GM18499 (cell line): ENCODE data around the gene PCYT1B.
"Not testable (repeated sequence)": the region's sequence is repeated elsewhere in the genome, so short reads cannot be mapped to it uniquely, and the experiment has no call there.

Source experiments
- ATAC-seq: cut with Tn5 transposase; IDR thresholded peaks from one replicate; pipeline ENCODE4 v1.9.1; 2021; ENCODE audit warnings: moderate number of reproducible peaks; ENCODE audit not compliant: insufficient read depth, unreplicated experiment

Gene PCYT1B

DNA sequence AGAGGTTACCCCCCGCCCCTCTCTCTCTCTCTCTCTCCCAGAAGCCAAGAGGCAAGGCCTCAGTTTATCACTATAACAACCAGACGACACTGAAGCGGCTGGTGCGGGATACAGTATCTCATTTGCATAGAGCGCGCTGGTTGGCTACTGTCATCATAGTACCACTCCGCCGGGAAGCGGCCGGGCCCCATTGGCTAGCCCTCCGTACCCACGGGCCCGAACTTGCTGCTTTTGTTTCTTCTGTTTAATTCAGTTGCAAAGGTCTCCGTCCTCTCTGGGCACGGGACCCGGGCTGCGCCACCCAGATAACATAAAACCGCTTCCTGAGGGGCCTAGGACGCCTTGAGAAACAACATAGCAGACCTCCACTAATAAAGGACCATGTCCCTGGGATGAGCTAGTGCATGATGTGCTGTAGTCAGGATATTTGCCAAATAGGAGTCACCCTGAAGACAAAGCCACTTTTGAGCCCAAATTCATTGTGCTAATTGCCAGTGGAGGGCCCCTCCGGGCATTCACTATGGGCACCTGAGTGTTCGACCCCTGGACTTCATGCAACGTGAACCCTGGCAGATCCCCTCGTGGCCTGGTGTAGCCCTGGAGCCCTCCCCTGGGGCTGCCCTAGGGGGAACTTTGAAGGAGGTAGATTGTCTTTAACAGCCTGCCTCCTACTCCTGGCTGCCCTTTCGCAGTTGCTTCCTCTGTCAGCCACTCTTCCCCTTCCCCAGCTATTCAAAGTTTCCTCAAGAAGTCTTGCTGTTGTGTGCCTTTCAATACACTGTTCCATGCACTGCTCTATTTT lies at the start of gene PCYT1B:
Gene PCYT1B, minus strand, starts transcription at position 91 of the 802 bp plus-strand sequence. CDS start 242 bp downstream, outside the sequence.
- no peak for ATAC-seq

DNA sequence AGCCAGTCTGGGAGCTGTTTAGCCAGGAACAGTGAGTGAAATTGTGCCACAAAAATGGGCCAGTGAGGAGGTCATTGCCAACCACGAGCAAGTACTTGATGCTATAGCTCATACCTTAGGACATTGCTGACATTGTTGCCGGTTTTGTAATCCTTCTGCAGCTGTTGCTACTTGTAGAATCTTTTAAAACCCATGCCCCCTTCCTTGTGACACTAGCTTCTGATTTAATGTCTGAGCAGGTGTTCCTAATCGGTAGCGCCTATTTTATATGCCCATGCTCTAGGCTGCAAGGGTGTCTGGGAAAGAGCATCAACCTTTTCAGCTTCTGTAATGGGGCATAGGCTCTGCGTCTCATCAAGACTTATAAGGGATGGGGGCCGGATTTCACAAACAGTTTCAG lies 49.1 kb upstream of the PCYT1B start:
- ATAC-seq: no peak

DNA sequence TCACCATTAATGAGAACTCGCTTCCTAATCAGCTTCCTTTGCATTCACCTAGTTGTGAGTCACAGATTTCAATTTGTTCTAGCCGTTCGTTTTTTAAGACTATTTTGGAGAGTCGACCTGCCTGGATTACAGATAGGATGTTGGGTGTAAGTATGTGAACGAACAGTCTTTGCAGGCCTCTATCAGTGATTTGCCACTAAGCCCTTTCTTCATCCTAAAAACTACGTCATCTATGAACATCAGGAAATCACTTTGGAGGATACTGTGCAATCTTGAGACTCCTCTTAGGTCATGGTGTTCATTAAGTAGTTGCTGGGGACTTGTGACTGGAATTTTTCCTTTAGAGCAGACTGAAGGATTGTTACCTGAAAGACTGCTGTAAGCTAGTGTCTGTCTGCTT lies 47.7 kb upstream of the PCYT1B start:
- no peak for ATAC-seq

DNA sequence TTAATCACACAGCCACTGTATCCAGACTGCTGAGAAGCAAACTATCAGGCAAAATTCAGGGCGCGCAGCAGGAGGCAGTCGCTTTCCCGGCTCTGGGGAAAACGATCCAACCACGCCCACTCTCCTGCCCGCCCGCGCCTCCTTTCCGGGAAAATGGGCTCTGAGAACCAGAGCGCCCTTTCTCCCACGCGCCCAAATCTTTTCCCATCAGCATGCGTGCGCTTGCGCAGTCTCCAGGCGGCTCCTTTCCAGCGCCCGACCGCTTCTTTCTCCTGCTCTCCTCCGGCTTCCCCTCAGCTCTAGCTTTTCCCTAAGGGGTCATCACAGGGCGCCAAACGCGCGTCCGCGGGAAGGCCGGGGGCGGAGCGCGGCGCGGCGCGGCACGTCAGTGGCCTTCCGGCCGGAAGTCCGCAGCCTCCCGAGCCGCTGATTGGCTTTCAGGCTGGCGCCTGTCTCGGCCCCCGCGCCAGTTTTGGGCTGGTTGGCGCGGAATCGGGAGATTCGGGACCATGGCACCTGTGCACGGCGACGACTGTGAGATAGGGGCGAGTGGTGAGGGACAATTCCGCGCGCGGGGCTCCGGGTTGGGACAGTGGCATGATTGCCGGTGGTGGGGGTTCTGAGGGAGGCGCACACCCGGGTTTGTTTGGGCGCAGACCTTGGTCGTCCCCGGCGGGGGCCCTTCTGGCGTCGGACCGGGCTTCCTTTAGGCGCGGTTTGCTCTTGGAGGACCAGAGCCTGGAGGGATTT lies 46.5 kb upstream of the PCYT1B start, which contains the start of gene POLA1:
Gene POLA1, plus strand, starts transcription at position 466 of the 750 bp plus-strand sequence. Its CDS starts 44 bp downstream, at position 510.
- peak; percentile 67 for ATAC-seq

DNA sequence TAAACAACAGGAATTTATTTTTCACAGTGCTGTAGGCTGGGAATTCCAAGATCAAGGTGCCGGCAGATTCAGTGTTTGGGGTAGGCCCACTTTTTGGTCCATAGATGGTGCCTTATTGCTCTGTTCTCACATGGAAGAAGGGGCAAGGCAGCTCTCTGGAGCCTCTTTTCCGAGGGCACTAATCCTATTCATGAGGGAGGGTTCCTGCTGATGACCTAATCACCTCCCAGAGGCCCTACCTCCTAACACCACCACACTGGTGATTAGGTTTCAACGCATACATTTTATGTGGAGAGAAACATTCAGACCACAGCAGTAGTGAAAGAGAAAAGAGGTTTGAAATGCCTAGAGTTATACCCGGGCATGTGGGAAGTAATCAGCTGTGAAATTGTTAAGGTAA lies 45.2 kb upstream of the PCYT1B start:
- no peak for ATAC-seq

DNA sequence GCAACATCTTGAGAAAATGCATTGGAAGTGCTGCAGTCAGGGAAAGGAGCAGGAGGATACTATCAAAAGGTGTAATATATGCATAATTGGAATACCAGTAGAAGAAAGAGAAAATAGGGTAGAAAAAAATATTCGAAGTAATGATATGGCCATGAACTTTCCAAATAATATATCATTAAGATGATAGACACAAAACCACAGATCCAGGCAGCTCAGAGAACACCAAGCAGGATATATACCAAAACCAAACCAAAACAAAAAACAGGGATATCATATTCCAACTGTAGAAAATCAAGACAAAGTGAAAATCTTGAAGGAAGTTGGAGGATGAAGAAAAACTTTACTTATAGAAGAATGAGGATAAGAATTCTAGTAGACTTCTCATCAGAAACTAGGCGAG lies 36.9 kb upstream of the PCYT1B start:
- ATAC-seq: no peak

DNA sequence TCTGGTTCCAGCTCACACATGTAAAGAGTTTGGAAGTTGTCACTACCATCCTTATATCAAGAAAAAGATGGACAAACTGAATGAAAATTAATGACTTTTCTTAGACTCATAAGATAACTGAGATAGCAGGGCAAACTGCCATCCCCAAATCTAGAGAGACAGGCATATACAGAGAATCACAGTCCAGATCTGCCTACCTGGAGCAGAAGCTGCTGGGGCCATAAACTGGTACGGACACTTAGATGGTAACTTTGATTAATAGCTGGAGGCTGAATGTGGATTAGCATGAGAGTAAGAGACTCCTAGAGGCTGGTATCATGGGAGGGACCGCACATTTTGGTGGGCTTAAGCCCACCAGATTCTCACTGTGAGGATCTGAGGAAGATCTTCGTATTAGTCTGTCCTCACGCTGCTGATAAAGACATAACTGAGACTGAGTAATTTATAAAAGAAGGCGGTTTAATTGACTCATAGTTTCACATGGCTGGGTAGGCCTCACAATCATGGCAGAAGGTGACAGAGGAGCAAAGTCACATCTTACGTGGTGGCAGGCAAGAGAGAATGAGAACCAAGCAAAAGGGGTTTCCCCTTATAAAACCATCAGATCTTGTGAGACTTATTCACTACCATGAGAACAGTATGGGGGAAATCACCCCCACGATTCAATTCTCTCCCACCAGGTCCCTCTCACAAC lies 35.7 kb upstream of the PCYT1B start:
- no peak for ATAC-seq

DNA sequence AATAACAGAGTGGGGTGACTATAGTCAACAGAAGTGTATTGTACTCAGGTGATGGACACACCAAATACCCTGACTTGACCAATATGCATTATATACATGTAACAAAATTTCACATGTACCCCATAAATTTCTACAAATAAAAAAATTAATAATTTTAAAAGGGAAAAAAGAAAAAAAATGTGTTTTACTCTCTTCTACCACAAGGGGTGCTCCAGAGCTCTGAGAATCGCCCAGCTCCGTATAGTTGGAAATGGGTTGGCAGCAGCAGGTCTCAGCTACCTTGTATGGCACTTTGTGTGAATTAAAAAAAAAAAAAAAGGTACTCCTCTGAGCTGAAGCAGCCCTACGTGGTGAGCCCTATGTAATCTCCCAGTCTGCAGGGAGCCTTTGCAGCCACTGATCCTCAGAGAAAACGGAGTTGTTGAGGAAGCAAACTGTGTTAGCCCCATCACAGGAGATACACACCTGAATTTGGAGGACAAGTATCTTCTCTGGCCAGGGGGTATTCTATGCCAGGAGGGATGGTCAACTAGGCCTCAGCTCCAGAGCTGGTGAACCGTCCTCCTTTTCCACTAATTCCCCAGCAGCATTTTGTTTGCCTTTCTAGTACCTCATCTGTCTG lies 29.4 kb upstream of the PCYT1B start:
- no peak for ATAC-seq

DNA sequence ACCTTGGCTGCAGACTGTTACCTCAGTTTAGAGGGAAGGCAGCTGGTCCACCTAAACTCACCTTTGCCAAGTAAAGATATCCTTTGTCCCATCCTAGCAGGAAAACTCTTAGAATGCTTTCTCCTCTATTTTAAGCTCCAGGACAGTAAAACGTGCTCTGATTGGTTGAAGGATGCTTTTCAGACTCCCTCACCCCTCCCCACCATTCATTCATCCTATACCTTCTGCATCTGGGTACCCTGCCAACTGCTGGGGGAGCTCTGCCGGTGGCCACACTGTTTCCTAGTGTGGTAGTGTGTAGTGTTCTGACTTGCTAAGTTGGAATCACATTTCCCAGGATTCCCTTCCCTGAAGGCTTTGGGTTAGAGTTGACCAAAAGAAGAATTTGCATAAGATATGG lies 26.3 kb upstream of the PCYT1B start:
- no peak for ATAC-seq

DNA sequence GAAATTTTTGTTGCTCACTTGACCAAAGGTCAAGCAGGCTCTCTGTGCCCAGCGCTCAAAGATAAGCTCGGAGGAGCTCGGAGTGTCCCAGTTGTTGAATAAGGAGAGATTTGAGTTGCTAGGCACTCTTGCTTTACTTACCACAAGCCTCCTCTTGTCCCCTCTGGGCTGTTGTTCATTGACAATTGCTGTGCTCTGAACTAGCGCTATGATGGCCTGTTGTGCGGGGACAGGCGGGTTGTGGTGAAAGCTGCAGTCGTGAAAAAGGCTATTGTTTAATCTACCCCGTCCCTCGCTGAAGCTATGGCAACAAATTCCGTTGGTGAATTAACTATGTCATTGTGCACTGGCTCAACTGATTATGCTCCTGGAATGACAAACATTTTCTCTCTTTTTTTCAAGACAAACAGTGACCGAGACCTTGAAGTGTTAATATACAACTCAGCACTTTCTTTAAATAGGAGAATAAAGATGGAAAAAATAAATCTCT lies 25.6 kb upstream of the PCYT1B start:
- ATAC-seq: no peak

DNA sequence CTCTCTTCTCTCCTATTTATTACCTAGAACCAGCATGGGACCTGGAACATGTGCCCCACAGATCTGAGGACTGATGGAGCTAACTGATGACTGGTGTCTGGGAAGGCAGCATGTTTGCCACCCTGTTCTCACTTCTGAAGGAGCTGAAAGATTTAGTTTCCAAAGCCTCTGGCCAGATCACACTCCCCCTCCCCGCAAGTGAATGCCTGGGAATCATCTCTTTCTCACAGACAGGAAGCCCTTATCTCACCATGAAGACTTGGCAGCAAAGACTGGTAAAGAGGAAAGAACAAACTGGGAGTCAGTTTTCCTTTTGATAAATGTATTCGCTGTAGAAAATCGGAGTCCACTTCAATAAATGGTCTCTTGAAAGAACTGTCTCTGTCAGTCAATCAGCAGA lies 21.0 kb upstream of the PCYT1B start:
- no peak for ATAC-seq

DNA sequence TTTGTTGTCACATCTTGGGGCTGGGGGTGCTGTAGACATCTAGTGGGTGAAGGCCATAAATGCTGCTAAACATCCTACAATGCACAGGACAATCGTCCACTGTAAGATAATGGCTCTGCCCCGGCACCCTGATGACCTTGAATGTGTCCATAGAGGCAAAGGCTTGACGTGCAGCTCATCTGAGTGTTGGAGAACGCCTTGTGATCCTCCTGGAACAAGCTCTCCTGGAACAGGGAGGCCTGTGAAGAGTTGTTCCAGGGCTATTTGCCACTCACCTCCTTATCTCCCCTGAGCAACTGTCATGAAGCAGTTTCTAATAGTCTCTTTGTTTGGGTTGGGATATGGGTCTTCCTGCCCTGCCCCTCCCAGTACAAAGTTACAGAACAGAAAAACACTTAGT lies 15.2 kb upstream of the PCYT1B start:
- no peak for ATAC-seq

DNA sequence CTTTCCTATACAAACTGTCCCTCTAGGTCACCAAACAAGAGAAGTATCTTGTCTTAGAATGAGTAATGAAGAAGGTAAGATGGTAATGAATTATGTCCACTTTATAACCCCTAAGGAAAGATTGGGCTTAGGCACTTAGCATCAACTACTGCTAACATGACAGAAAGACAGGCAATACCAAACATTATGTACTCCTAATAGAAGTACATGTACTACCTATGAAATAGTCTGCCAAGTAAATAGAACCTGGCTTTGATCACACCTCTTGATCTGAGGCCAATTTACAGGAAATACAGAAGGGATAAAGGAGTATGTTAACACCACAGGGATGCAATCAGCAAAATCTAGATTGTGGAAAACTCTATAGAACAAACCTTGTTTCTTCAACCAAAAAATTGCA lies 14.1 kb upstream of the PCYT1B start:
- ATAC-seq: no peak

DNA sequence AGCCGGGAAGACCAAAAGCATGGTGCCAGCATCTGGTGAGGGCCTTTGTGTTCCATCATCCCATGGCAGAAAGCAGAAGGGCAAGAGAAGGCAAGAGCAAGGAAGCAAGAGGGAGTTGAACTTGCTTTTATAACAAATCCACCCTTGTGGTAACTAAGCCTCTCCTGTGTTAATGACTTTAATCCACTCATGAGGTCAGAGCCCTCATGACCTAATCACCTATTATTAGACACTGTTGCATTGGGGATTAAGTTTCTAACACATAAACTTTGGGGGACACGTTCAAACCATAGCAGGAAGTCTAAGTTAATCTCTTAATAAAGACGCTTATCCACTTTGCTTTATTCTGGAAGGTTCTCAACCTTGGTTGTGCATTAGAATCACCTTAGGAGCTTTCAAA lies 12.5 kb upstream of the PCYT1B start:
- no peak for ATAC-seq

DNA sequence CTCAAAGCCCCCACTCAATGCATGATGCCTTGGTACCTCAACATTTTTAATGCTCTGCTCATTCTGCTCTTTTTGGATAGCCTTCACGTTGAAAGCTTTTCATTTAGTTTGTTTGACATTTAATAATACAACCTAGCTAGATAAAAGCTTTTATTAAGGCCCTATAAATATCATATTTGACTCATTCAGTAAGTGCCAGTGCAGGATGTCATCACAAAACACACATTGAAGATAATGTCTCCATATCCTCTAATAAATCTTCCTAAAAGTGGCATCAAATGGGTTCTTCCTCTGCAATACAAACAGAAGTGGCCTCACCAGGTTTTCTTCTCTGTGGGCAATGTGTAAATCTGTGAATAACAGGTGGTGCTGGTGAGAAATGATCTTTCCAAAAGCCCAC lies 12.0 kb upstream of the PCYT1B start:
- ATAC-seq: no peak

DNA sequence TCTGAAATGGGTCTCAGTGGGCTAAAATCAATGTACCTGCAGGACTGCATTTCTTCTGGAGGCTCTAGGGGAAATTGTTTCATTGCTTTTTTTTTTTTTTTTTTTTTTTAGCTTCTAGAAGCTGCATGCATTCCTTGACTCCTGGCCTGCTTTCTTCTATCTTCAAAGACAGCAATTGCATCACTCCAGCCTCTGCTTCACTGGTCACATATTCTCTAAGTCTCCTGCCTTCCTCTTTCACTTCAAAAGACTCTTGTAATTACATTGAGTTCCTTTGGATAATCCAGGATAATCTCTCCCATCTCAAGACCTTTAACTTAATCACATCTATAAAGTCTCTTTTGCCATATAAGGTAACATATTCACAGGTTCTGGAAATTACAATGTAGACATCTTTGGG lies 11.3 kb upstream of the PCYT1B start:
- no peak for ATAC-seq

DNA sequence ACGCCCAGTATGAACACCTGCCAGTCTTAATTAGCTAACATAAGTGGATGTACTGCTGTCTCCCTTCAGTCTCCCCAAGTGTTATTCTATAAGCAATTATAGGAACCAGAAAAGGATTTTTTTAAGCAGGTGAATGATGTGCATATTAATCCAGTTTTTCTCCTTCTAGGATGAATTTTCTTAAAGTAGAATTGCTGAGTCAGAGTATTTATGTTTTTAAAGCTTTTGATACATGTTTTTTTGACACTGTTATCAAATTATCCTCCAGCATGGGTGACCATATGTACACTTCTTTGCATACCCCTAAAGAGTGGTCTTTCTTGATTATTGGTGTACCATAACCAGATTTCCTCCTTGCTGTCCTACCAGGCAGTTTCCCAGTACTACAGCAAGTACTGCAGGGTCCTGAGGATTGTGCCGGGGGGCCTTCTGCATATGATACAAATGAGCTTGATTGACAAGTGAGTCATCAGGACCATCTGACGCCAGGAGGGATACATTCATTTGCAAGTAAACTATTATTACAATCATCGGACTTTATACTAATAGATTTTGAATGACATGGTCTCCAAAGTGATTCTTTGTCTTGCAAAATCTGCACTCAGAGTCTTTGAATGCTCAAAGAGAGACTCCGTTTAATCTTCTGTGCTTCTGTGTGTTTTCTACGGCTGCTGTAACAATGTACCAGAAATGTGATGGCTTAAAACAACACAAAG lies 10.7 kb upstream of the PCYT1B start:
- no peak for ATAC-seq

DNA sequence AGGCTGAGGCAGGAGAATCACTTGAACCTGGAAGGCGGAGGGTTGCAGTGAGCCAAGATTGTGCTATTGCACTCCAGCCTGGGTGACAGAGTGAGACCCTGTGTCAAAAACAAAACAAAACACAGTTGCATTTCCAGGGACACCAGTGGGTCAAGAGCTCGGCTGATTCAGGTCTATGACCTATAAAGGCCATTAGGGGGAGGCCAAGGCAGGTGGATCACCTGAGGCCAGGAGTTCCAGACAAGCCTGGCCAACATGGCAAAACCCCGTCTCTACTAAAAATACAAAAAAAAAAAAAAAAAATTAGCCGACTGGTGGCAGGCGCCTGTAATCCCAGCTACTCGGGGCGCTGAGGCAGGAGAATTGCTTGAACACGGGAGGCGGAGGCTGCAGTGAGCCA lies 8.5 kb upstream of the PCYT1B start:
- ATAC-seq: not testable (repeated sequence)

DNA sequence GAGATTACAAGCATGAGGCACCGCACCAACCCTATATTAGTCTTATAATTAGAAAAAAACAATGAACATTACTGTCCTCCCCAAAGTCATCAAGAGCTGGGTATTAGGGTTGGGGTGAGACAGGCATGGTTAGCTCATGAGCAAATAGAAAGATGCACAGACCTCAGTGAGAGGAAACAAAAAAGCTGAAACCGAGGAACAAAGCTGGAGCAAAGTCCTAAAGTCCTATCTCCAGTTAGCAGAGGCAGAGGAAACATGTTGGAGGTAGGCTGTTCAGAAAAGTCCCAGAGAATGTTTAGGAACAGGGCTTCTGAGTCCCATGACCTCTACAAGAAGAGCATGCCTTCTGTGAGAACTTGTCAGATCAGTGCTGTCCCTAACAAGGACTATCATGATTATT lies 4.6 kb upstream of the PCYT1B start:
- ATAC-seq: no peak

DNA sequence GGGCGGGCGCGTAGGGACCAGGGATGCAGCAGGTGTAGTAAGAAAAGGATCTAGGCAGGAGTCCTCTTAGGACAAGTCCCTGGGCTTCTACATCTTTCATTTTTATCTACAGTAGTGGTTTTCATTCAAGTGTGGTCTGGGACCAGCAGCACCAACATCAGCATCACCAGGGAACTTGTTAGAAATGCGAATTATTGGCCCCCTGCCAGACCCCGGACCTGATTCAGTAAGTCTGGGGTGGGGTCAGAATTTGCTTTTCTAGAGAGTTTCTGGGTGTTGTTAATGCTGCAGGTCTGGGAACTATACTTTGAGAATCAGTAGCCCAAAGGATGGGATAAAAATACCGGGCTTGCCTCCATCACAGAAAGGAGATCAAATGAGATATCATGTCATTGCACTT lies 1.3 kb upstream of the PCYT1B start:
- ATAC-seq: no peak
